HFFc6 (cell line): ENCODE data around the gene PRSS57. TPM values are rescaled to one million over a fixed set of nuclear protein-coding genes. Genes with fewer than 3 reads are reported as not detected.

Experiments
- DNase-seq: peaks from one replicate; pipeline ENCODE4 v3.0.0-alpha.2; 2018
- H3K27ac Mint-ChIP-seq: 2 replicates; pipeline ENCODE4 v1.8.0; 2020; ENCODE audit warnings: mild to moderate bottlenecking, mixed read lengths
- H3K27me3 Mint-ChIP-seq: 2 replicates; pipeline ENCODE4 v1.8.0; 2021; ENCODE audit warnings: mild to moderate bottlenecking, moderate library complexity, mixed read lengths; ENCODE audit not compliant: insufficient read depth
- H3K36me3 Mint-ChIP-seq: 2 replicates; pipeline ENCODE4 v1.8.0; 2021; ENCODE audit warnings: low read depth, mixed read lengths
- H3K4me1 Mint-ChIP-seq: 2 replicates; pipeline ENCODE4 v1.8.0; 2020; ENCODE audit warnings: low read depth, mixed read lengths
- H3K4me3 Mint-ChIP-seq: 2 replicates; pipeline ENCODE4 v1.8.0; 2020; ENCODE audit warnings: mild to moderate bottlenecking, moderate library complexity, mixed read lengths
- H3K9me3 Mint-ChIP-seq: 2 replicates; pipeline ENCODE4 v1.8.0; 2020; ENCODE audit warnings: mild to moderate bottlenecking, mixed read lengths
- total RNA-seq, 6 experiments: library from RNA; stranded (reverse); fragmentation: NEBNext Ultra II Directional; extraction: Animal tissue kit (Norgen Biotek cat#: 25700); gene quantifications; 2 replicates in 1 of 6; 3 replicates in 5 of 6; pipeline ENCODE4 v1.2.3, GENCODE V29; 2021
- TF ChIP-seq, protein P1 (sequence below): fragments of 200-600 bp; sonication (generic); IDR thresholded peaks from 2 replicates; pipeline ENCODE4 v1.5.0; 2021; ENCODE audit warnings: antibody characterized with exemption, mild to moderate bottlenecking

PRSS57 gene
- total RNA-seq, 6 experiments from 2014 or later: not detected

DNA sequence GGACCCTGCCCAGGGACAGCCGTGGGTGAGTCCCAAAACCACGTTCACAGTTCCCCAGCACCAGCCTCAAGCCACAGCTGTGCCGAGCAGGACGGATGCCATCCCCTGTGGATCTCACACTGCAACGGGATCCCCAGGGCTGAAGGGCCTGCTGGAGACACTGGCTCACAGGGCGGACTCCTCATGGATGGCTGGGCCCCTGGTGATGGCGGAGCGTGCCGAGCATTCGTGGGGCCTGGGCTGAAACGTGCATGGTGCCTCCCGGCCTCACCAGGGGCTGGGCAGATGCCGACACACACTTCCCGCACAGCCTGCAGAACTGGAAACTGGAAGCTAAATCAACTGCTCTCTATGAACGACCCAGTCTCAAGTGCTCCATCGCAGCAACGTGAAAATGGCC, 41.8 kb downstream of the PRSS57 start:
- Mint-ChIP-seq H3K4me3 (no peak overlapping the region), H3K27me3 (no peaks in the 10 kb centered on the region), H3K9me3 (no peaks in the 10 kb centered on the region), H3K36me3 (no peaks in the 10 kb centered on the region; the same call in 1 of the 2 replicates), H3K4me1 (no peaks in the 10 kb centered on the region), H3K27ac (no peak overlapping the region)
- TF ChIP-seq, protein P1, sequence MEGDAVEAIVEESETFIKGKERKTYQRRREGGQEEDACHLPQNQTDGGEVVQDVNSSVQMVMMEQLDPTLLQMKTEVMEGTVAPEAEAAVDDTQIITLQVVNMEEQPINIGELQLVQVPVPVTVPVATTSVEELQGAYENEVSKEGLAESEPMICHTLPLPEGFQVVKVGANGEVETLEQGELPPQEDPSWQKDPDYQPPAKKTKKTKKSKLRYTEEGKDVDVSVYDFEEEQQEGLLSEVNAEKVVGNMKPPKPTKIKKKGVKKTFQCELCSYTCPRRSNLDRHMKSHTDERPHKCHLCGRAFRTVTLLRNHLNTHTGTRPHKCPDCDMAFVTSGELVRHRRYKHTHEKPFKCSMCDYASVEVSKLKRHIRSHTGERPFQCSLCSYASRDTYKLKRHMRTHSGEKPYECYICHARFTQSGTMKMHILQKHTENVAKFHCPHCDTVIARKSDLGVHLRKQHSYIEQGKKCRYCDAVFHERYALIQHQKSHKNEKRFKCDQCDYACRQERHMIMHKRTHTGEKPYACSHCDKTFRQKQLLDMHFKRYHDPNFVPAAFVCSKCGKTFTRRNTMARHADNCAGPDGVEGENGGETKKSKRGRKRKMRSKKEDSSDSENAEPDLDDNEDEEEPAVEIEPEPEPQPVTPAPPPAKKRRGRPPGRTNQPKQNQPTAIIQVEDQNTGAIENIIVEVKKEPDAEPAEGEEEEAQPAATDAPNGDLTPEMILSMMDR: no peak
- no peak for DNase-seq

DNA sequence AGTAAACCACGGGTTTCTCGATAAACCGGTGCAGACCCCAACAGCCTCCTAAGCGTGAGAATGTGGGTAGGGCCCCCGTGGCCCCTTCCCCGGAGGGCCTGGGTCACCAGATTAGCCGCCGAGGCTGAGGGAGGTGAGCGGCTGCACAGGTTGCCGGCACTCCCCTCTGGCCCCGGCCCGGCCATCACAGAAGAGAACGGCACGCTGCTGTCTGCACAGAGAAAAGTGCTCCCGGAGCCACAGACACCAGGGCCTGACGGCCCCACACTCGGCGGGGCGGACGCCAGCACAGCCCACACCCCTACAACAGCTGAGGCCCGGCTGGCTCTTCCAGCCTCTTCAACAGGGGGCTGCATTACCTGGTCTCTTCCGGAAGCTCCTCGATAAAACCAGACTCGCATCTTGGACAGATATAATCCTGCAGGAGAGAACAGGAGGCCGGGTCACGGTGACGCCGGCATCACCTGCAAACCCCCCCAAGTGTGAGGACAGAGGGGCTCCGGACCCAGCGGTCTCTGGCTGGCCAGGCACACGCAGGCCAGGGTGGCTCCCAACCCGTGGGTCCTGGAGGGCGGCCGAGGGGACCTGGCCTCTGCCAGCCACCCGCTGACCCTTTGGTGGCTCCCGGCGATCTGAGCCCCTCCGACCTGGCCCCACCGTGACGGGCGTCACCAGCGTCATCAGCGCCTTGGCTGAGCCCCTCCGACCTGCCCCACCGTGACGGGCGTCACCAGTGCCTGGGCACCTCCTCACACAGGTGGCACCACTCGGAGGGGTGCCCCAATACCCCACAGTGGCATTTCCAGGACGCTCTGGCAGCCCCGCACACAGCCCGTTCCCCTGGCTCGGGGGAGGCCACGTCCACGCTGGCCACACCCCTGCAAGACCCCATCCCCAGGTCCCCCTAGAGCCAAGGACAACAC, 42.5 kb downstream of the PRSS57 start:
- H3K27ac Mint-ChIP-seq: no peak overlapping the region
- H3K27me3 Mint-ChIP-seq: no peaks in the 10 kb centered on the region
- no peak overlapping the region for H3K4me3 Mint-ChIP-seq
- H3K9me3 Mint-ChIP-seq: no peaks in the 10 kb centered on the region
- no peaks in the 10 kb centered on the region for H3K4me1 Mint-ChIP-seq
- no peaks in the 10 kb centered on the region; the same call in 1 of the 2 replicates for H3K36me3 Mint-ChIP-seq
- TF ChIP-seq, protein P1: no peak
- DNase-seq: no peak

GRCh38 chr19:651991-652390, 43.3 kb downstream of the PRSS57 start:
- DNase-seq: no peak
- Mint-ChIP-seq H3K9me3 (no peaks in the 10 kb centered on the region), H3K36me3 (no peaks in the 10 kb centered on the region; the same call in 1 of the 2 replicates), H3K27me3 (no peaks in the 10 kb centered on the region), H3K4me3 (no peak overlapping the region), H3K27ac (no peak overlapping the region), H3K4me1 (no peaks in the 10 kb centered on the region)
- TF ChIP-seq, protein P1: no peak

DNA sequence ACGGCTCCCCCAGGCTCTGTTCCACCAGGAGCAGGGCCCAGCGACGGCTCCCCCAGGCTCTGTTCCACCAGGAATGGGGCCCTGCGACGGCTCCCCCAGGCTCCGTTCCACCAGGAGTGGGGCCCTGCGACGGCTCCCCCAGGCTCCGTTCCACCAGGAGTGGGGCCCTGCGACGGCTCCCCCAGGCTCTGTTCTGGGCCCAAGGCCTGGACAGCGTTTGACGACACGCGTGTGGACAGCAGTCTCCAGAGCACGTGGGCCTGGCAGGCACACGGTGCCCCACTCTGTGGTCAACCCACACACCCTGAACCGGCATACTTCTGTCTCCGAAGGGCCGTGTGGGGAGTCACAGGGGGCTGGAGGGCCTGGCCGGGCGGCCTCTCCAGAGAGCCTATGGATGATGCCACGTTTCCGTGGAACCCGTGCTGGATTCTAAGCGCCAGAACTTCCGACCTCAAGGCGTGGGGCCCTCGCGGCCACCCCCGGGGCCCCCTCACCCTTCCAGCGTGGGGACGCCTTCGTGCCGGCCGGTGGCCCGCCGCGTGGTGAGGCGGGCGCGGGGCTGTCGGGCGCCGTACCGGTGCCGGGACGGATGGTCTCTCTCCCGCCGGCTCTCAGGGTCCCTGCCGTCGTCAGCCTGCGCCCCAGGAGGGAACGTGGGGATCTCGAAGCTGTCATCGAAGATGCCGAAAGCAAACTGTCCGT, 44.0 kb downstream of the PRSS57 start:
- H3K36me3 Mint-ChIP-seq: peaks cover 1% of the 10 kb centered on the region; the same call in 1 of the 2 replicates
- no peaks in the 10 kb centered on the region for H3K27me3 Mint-ChIP-seq
- no peak overlapping the region for H3K4me3 Mint-ChIP-seq
- no peaks in the 10 kb centered on the region for H3K9me3 Mint-ChIP-seq
- DNase-seq: no peak
- H3K4me1 Mint-ChIP-seq: no peaks in the 10 kb centered on the region
- H3K27ac Mint-ChIP-seq: no peak overlapping the region
- TF ChIP-seq, protein P1: no peak

- no peak for DNase-seq
- Mint-ChIP-seq H3K9me3 (no peaks in the 10 kb centered on the region), H3K4me3 (no peak overlapping the region), H3K27me3 (no peaks in the 10 kb centered on the region), H3K4me1 (no peaks in the 10 kb centered on the region), H3K36me3 (peaks cover 4% of the 10 kb centered on the region; the same call in 1 of the 2 replicates), H3K27ac (no peak overlapping the region)
- TF ChIP-seq, protein P1: no peak
Observed at GRCh38 chr19:650121-650520, 45.1 kb downstream of the PRSS57 start.
